ENCODE data around the gene GRIK5.

DNA sequence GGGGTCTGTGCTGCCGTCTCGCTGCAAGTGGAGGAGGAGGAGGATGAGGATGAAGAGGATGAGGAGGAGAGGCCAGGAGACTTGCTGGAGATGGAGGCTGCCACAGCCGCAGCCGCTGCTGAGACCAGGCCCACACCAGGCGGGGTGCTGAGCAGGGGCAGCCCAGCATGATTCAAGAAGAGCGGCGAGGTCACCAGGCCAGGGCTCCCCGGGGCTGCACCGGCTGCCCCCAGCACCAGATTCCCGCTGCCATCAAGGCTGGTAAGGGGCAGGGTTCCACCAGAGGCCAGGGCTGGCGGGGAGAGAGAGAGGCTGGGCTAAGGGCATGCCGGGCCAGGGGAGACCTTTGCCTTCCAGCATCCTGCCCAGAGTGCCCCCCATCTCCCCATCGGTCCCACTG is 21.3 kb upstream of the GRIK5 start:
- TF ChIP-seq GATA2 (IDR thresholded peaks at IDR 0.05; ENCODE audit: low read depth, low read length): no peak
- TF ChIP-seq GATA3 (IDR thresholded peaks at IDR 0.05; ENCODE audit: low read depth, low read length): no peak

Data from SH-SY5Y (cell line).